Ovary (tissue), 3 donors: ENCODE measurements around the gene GPSM1.

Source experiments
- CTCF ChIP-seq, 3 donors: fragments of 450-650 bp in 2 of 3; fragments of 200-600 bp in 1 of 3; IDR thresholded peaks; one replicate each; pipeline versions ENCODE4 v1.5.1 to v1.8.0; 2016 to 2022; ENCODE audit warnings: antibody characterized with exemption in 3 of 3, mild to moderate bottlenecking in 1 of 3
- POLR2A ChIP-seq: fragments of 450-650 bp; IDR thresholded peaks from one replicate; pipeline ENCODE4 v1.6.1; 2017; ENCODE audit warnings: antibody characterized with exemption, mild to moderate bottlenecking, moderate library complexity
- donor health status: DM: no; HTN: no; CAD: no.

- TF ChIP-seq POLR2A (no peak), CTCF (IDR thresholded peaks at IDR 0.05) (no peak)
Measured at GRCh38 chr9:136358016-136358415, 30.7 kb downstream of the GPSM1 start.
